ENCODE results near the gene FAM111A. TPM values are rescaled to one million over a fixed set of nuclear protein-coding genes. Genes with fewer than 3 reads are reported as not detected.

The FAM111A gene
- total RNA-seq, 1 experiment from 2014 or later: 20.1 TPM

GRCh38 chr11:59195586-59195985, 52.9 kb downstream of the FAM111A start:
- H3K56ac ChIP-seq (ENCODE audit: insufficient read length, low read depth, low read length): no peak overlapping the region
- no peak overlapping the region for H2BK5ac ChIP-seq (ENCODE audit: insufficient read length, low read length)
- Mint-ChIP-seq H3K4me1 (no peaks in the 10 kb centered on the region), H3K9me3 (peaks cover 0 to 4% of the 10 kb centered on the region in 2 experiments; a peak in 3 of 5 replicates), H3K4me3 (no peak overlapping the region), H3K36me3 (ENCODE audit: insufficient read depth in 1 of 3, low read depth in 3 of 3) (peaks cover 50 to 91% (median 59%) of the 10 kb centered on the region in 3 experiments), H3K27ac (no peak overlapping the region), H3K27me3 (ENCODE audit: low read depth) (no peaks in the 10 kb centered on the region)
- no peaks in the 10 kb centered on the region for H3K4me1 ChIP-seq (ENCODE audit: insufficient read depth, low read length)
- H2BK12ac ChIP-seq (ENCODE audit: insufficient read length, low read depth, low read length): no peak overlapping the region
- no peak overlapping the region for H3K4me2 ChIP-seq (ENCODE audit: insufficient read depth, insufficient read length, low read length)
- H3K18ac ChIP-seq (ENCODE audit: insufficient read length, low read depth, low read length): no peak overlapping the region
- no peaks in the 10 kb centered on the region for H4K20me1 ChIP-seq (ENCODE audit: control insufficient read depth, insufficient read depth, insufficient read length)
- H2AFZ ChIP-seq (ENCODE audit: low read length): no peak overlapping the region
- H2BK120ac ChIP-seq (ENCODE audit: low read depth, low read length, poor library complexity, severe bottlenecking): no peak overlapping the region
- no CpG with 5 or more reads among the region's 4 CpGs for WGBS (ENCODE audit: extremely low coverage, insufficient read length, low lambda C conversion rate)
- H4K91ac ChIP-seq (ENCODE audit: insufficient read length, low read depth, low read length): no peak overlapping the region
- peaks cover 6% of the 10 kb centered on the region for H3K9me3 ChIP-seq (ENCODE audit: control insufficient read depth, low read depth, low read length)
- no peak overlapping the region for H3K27ac ChIP-seq (ENCODE audit: insufficient read length, low read depth, low read length)
- H3K23me2 ChIP-seq (ENCODE audit: insufficient read length, low read depth, low read length, poor library complexity, severe bottlenecking): no peaks in the 10 kb centered on the region
- no peak overlapping the region for H3K4ac ChIP-seq (ENCODE audit: low read depth, low read length)
- no peaks in the 10 kb centered on the region for H3K79me1 ChIP-seq (ENCODE audit: insufficient read depth, low read depth, low read length, poor library complexity, severe bottlenecking)
- no peak overlapping the region for H4K8ac ChIP-seq (replicated peaks; ENCODE audit: insufficient read length, low read depth, low read length)
- no peak overlapping the region for H2BK15ac ChIP-seq (ENCODE audit: low read depth, low read length)
- H3K79me2 ChIP-seq (ENCODE audit: insufficient read depth, low read length): no peaks in the 10 kb centered on the region; the same call in 1 of the 2 replicates
- H4K5ac ChIP-seq (ENCODE audit: insufficient read length, low read depth, low read length): no peak overlapping the region
- H2AK5ac ChIP-seq (ENCODE audit: insufficient read length, low read length): no peak overlapping the region
- no peak overlapping the region for H3K9ac ChIP-seq (ENCODE audit: extremely low read depth, insufficient read length, low read length)
- no peaks in the 10 kb centered on the region for H3K27me3 ChIP-seq (ENCODE audit: insufficient read depth, low read length)
- no peak overlapping the region for H2BK20ac ChIP-seq (ENCODE audit: low read depth, low read length, poor library complexity, severe bottlenecking)
- DNase-seq: no peak
- H3T11ph ChIP-seq (ENCODE audit: low read length): no peak overlapping the region
- TF ChIP-seq CTCF (conservative IDR thresholded peaks at IDR 0.05): no peak
- H3K14ac ChIP-seq (ENCODE audit: insufficient read depth, low read length): no peak overlapping the region
- H3K23ac ChIP-seq (ENCODE audit: insufficient read length, low read depth, low read length): no peak overlapping the region
